ENCODE results near the gene MRPL21.

MRPL21 gene

DNA sequence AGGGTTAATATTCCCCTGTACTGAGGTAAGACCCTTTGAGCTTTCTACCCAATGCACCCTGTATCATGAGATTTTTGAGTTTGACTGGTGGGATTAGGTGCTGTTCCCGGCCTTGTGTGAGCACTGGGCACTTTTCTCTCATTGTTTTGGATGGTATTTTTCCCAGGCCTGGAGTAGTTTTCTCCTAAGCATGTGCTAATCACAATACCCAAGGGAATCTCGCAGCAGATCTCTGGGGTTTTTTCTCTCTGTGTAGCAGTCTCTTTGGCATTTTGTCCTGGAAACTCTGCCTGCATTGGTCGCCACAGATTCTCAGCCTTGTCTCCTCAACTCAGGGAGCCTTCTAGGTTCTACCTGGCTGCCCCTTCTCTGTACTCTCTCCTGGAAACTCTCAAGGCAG, 20.0 kb upstream of the MRPL21 start:
- no peak for DNase-seq
- in situ Hi-C loops (cut with HindIII; ENCODE audit: low pct_ligation_motif_present, low pct_unique_long_range_greater_than_20kb, low sequenced_read_pairs) = no loop called here

DNA sequence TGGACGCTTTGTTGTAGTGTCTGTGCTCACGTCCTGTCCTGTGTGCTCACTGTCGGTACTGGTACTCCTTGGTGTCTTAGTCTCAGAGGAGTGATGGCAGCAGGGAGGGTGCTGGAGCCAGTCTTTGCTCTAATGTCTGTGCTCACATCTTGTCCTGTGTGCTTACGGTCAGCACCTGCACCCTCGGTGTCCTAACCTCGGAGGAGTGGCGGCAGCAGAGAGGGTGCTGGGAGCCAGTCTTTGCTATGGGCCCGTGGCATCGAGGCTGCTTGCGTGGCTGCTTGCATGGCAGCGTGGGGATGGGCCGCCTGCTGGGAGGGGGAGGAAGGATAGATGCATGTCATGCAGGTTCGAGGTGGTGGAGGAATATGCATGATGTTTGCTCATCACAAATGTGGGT, 12.8 kb upstream of the MRPL21 start:
- in situ Hi-C loops (cut with HindIII; ENCODE audit: low pct_ligation_motif_present, low pct_unique_long_range_greater_than_20kb, low sequenced_read_pairs) = no loop called here
- no peak for DNase-seq

DNA sequence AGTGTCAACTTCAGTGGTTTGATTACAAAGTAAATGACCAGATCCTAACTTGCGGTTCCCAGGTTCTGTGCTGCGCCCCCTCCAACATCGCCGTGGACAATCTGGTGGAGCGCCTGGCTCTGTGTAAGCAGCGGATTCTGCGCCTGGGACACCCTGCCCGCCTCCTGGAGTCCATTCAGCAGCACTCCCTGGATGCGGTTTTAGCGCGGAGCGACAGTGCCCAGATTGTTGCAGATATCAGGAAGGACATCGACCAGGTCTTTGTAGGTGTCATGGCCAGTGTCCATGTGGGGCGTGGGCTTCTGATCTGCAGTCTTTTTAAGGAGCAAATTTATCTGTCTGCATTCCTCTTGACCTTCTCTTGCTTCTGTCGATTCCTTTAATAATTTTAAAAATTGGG, 11.1 kb upstream of the MRPL21 start:
- in situ Hi-C loops (cut with HindIII; ENCODE audit: low pct_ligation_motif_present, low pct_unique_long_range_greater_than_20kb, low sequenced_read_pairs) = no loop called here
- DNase-seq = no peak

DNA sequence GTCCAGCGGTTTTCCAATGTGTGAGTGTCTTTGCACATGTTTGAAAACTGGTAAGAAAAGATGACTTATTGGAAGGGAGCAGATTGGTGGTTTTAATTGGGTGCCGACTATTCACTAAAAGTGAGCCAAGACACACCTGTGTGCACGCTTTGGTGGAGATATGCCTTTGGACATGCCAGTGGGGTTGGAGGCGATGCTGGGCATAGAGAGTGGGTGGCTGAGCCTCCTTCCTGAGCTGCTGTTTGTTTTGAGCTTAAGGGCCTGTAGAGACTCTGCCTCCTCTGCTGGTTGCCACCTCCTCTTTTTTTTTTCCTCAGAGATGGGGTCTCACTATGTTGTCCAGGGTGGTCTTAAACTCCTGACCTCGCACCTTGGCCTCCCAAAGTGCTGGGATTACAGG, 9.6 kb upstream of the MRPL21 start:
- no peak for DNase-seq
- in situ Hi-C loops (cut with HindIII; ENCODE audit: low pct_ligation_motif_present, low pct_unique_long_range_greater_than_20kb, low sequenced_read_pairs) = no loop called here

- in situ Hi-C loops (cut with HindIII; ENCODE audit: low pct_ligation_motif_present, low pct_unique_long_range_greater_than_20kb, low sequenced_read_pairs) = no loop called here
- DNase-seq = no peak
Measured at GRCh38 chr11:68912254-68912653, 8.6 kb upstream of the MRPL21 start.

DNA sequence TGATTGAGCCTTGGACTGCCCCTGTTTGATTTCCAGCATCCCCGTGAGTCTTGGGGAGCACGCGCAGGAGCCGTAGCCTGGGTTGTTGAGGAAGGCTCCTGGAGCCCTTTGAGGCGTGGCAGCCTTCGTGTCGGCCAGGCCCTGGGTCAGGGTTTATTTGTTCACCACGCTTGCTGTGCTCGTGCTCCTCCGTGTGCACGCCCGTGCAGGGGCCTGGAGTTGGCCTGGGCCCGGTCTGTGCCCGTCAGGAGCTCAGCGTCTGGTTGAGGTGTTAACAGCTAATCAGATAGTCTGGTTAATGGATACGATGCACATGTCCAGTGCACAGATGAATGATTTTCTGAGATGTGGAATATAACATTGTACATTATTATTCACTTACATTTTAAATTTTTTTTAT, 8.1 kb upstream of the MRPL21 start:
- in situ Hi-C loops (cut with HindIII; ENCODE audit: low pct_ligation_motif_present, low pct_unique_long_range_greater_than_20kb, low sequenced_read_pairs) = no loop called here
- DNase-seq = no peak

- in situ Hi-C loops (cut with HindIII; ENCODE audit: low pct_ligation_motif_present, low pct_unique_long_range_greater_than_20kb, low sequenced_read_pairs) = no loop called here
- DNase-seq = no peak
Measured at GRCh38 chr11:68910965-68911364, 7.3 kb upstream of the MRPL21 start.

GRCh38 chr11:68908273-68908672, 4.6 kb upstream of the MRPL21 start:
- in situ Hi-C loops (cut with HindIII; ENCODE audit: low pct_ligation_motif_present, low pct_unique_long_range_greater_than_20kb, low sequenced_read_pairs) = no loop called here
- DNase-seq = no peak

GRCh38 chr11:68905421-68906360, 2.1 kb upstream of the MRPL21 start:
- in situ Hi-C loops (cut with HindIII; ENCODE audit: low pct_ligation_motif_present, low pct_unique_long_range_greater_than_20kb, low sequenced_read_pairs) = no loop called here
- DNase-seq = no peak

- in situ Hi-C loops (cut with HindIII; ENCODE audit: low pct_ligation_motif_present, low pct_unique_long_range_greater_than_20kb, low sequenced_read_pairs) = no loop called here
- DNase-seq = peak; percentile 28
Measured at GRCh38 chr11:68904248-68904847, 716 bp upstream of the MRPL21 start.

- in situ Hi-C loops (cut with HindIII; ENCODE audit: low pct_ligation_motif_present, low pct_unique_long_range_greater_than_20kb, low sequenced_read_pairs) = no loop called here
- no peak for DNase-seq
Measured at GRCh38 chr11:68900835-68901381, 2.7 kb downstream of the MRPL21 start.

DNA sequence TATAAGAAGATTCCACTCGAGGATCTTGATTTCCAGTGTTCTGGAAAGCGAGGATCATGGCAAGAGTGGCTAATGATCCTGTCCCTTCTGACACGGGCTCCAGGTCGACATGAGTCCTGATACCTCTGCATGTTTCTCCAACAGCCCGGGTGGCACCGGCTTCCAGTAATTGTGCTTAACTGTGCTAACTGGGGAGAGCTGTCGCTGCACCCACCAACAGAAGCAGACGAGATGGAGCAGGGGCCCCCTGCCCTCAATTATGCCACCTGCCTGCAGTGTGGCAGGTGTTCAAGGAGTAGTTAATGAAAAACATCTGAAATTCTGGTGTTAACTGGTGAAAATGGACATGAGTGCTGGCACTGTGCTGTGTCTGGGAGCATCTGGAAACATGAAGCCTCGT, 6.2 kb downstream of the MRPL21 start:
- DNase-seq = no peak
- in situ Hi-C loops (cut with HindIII; ENCODE audit: low pct_ligation_motif_present, low pct_unique_long_range_greater_than_20kb, low sequenced_read_pairs) = no loop called here

DNA sequence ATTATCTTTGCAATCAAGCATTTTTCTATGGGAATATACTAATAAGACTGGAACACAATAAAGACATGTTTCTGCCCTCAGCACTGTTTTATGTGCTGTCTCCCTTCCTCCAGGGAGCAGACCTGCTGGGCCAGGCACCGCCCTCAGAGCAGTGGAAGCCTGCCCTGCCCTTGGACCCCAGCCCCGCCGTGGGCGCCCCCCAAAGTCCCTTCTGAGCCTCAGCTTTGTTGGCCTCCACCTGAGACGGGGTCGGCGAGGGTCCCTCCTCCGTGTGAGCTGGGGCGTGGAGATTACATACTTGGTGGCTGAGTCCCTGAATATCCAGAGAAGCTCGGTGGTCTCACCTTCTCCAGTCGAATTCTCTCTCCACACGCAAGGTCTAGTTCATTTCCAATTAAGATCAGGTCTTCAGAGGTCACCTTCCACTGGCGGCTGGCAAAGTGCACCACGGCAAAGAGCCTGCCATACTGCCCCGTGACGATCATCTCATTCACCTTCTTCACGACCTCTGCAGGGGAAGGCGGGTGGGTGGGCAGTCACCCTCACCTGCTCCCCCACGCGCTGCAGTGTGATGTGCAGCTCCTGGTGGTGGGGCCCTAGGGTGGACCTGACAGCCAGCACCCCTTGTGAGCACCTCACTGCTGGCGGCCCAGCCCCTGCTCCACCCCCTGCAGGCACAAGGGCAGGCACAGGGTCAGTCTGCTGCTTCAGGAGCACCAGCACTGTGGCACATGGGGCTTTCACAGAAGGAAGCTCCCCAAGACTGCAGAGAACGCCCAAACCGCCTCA, 7.3 kb downstream of the MRPL21 start:
- no peak for DNase-seq
- in situ Hi-C loops (cut with HindIII; ENCODE audit: low pct_ligation_motif_present, low pct_unique_long_range_greater_than_20kb, low sequenced_read_pairs) = no loop called here

- in situ Hi-C loops (cut with HindIII; ENCODE audit: low pct_ligation_motif_present, low pct_unique_long_range_greater_than_20kb, low sequenced_read_pairs) = no loop called here
- DNase-seq = no peak
Measured at GRCh38 chr11:68893282-68893681, 10.3 kb downstream of the MRPL21 start.

GRCh38 chr11:68892576-68892975, 11.1 kb downstream of the MRPL21 start:
- in situ Hi-C loops (cut with HindIII; ENCODE audit: low pct_ligation_motif_present, low pct_unique_long_range_greater_than_20kb, low sequenced_read_pairs) = no loop called here

GRCh38 chr11:68891351-68891948, 12.2 kb downstream of the MRPL21 start:
- DNase-seq = no peak
- in situ Hi-C loops (cut with HindIII; ENCODE audit: low pct_ligation_motif_present, low pct_unique_long_range_greater_than_20kb, low sequenced_read_pairs) = no loop called here

More at GRCh38 chr11:68892576-68892975, 11.1 kb downstream of the MRPL21 start:
- no peak for DNase-seq

DNA sequence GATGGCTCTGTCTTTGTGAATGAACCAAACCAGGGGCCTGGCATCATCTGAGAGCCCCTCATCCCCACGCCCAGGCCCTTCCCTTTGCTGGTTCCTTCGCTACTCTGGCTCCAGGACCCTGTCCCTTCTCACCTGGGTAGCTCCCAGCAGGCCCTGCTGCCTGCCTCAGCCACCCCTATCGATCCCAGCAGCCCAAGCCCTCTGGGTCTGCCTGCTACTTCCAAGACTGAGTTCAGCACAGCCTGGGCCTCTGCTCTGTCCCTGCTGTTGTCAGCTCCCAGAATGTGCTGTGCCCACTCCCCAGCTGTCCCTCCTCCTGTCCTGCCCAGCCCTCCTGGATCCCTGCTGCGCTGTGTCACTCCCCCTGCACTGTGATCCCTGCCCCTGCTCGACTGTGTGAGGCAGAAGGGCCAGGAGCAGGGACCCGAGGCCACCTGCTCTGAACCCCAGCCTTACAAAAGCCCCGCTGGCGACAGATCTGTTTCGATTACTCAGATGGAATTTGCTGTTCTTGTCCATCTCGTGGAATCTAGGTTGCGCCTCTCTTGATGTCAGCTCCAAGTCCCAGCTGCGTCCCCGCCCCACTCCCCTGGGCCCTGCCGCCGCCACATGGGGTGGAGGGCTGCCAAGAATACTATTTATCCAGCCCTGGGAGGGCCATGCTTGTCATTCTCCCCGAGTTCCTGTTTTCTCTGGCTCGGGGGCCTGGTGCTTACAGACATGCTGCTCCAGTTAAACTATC, 13.0 kb downstream of the MRPL21 start:
- in situ Hi-C loops (cut with HindIII; ENCODE audit: low pct_ligation_motif_present, low pct_unique_long_range_greater_than_20kb, low sequenced_read_pairs) = no loop called here
- no peak for DNase-seq

GRCh38 chr11:68889948-68890446, 13.6 kb downstream of the MRPL21 start:
- no peak for DNase-seq
- in situ Hi-C loops (cut with HindIII; ENCODE audit: low pct_ligation_motif_present, low pct_unique_long_range_greater_than_20kb, low sequenced_read_pairs) = no loop called here

All from ACHN (cell line).